ENCODE results near the gene TCHH.

TCHH gene

GRCh38 chr1:152143150-152143887, 28.1 kb upstream of the TCHH start:
- Histone ChIP-seq H3K4me1 (ENCODE audit: control insufficient read depth in 1 of 2, insufficient read depth in 1 of 2, low read depth in 1 of 2, low read length in 1 of 2) (no peaks in the 10 kb centered on the region), H3K27me3 (peaks cover 44% of the 10 kb centered on the region), H3K36me3 (no peaks in the 10 kb centered on the region), H3K4me3 (ENCODE audit: low read depth in 1 of 2, low read length in 1 of 2) (no peak overlapping the region), H3K9me3 (no peaks in the 10 kb centered on the region), H3K27ac (no peak overlapping the region)
- TF ChIP-seq CTCF (IDR thresholded peaks at IDR 0.05) = no peak

GRCh38 chr1:152141971-152142584, 26.8 kb upstream of the TCHH start:
- H3K27me3 ChIP-seq = peaks cover 52% of the 10 kb centered on the region
- H3K4me3 ChIP-seq (ENCODE audit: low read depth in 1 of 2, low read length in 1 of 2) = no peak overlapping the region
- no peaks in the 10 kb centered on the region for H3K9me3 ChIP-seq
- no peaks in the 10 kb centered on the region for H3K4me1 ChIP-seq (ENCODE audit: control insufficient read depth in 1 of 2, insufficient read depth in 1 of 2, low read depth in 1 of 2, low read length in 1 of 2)
- TF ChIP-seq CTCF (IDR thresholded peaks at IDR 0.05) = no peak
- H3K27ac ChIP-seq = no peak overlapping the region
- H3K36me3 ChIP-seq = no peaks in the 10 kb centered on the region

GRCh38 chr1:152137215-152137614, 22.0 kb upstream of the TCHH start:
- Histone ChIP-seq H3K4me3 (ENCODE audit: low read depth in 1 of 2, low read length in 1 of 2) (no peak overlapping the region), H3K9me3 (no peaks in the 10 kb centered on the region), H3K36me3 (no peaks in the 10 kb centered on the region), H3K27me3 (peaks cover 86% of the 10 kb centered on the region), H3K27ac (no peak overlapping the region), H3K4me1 (ENCODE audit: control insufficient read depth in 1 of 2, insufficient read depth in 1 of 2, low read depth in 1 of 2, low read length in 1 of 2) (no peaks in the 10 kb centered on the region)
- TF ChIP-seq CTCF (IDR thresholded peaks at IDR 0.05) = no peak

- H3K27ac ChIP-seq = no peak overlapping the region
- H3K4me3 ChIP-seq (ENCODE audit: low read depth in 1 of 2, low read length in 1 of 2) = no peak overlapping the region
- H3K27me3 ChIP-seq = peaks cover 91% of the 10 kb centered on the region
- no peak for TF ChIP-seq CTCF (IDR thresholded peaks at IDR 0.05)
- no peaks in the 10 kb centered on the region for H3K4me1 ChIP-seq (ENCODE audit: control insufficient read depth in 1 of 2, insufficient read depth in 1 of 2, low read depth in 1 of 2, low read length in 1 of 2)
- no peaks in the 10 kb centered on the region for H3K36me3 ChIP-seq
- H3K9me3 ChIP-seq = no peaks in the 10 kb centered on the region
Measured at GRCh38 chr1:152130186-152130585, 14.9 kb upstream of the TCHH start.

GRCh38 chr1:152127673-152128072, 12.4 kb upstream of the TCHH start:
- Histone ChIP-seq H3K4me1 (ENCODE audit: control insufficient read depth in 1 of 2, insufficient read depth in 1 of 2, low read depth in 1 of 2, low read length in 1 of 2) (no peaks in the 10 kb centered on the region), H3K27ac (no peak overlapping the region), H3K9me3 (no peaks in the 10 kb centered on the region), H3K4me3 (ENCODE audit: low read depth in 1 of 2, low read length in 1 of 2) (no peak overlapping the region), H3K36me3 (no peaks in the 10 kb centered on the region), H3K27me3 (peaks cover 90% of the 10 kb centered on the region)
- no peak for TF ChIP-seq CTCF (IDR thresholded peaks at IDR 0.05)
